ENCODE results near the gene PDE7B.
"Not testable (repeated sequence)": the region's sequence is repeated elsewhere in the genome, so short reads cannot be mapped to it uniquely, and the experiment has no call there.

PDE7B gene

GRCh38 chr6:136094812-136095211, 243.3 kb downstream of the PDE7B start:
- H3K4me1 ChIP-seq (ENCODE audit: control insufficient read depth in 1 of 2, insufficient read depth in 2 of 2, low read length in 2 of 2): peaks cover 0 to 3% of the 10 kb centered on the region in 2 donors
- no peaks in the 10 kb centered on the region for H3K9me3 ChIP-seq (ENCODE audit: control insufficient read depth in 1 of 2, low read length in 2 of 2)
- no peak overlapping the region for H3K4me3 ChIP-seq (ENCODE audit: low read depth in 1 of 2, low read length in 2 of 2)
- H3K27me3 ChIP-seq (ENCODE audit: low read depth, low read length): no peaks in the 10 kb centered on the region
- H3K36me3 ChIP-seq (ENCODE audit: control insufficient read depth in 1 of 2, insufficient read depth in 2 of 2, low read length in 2 of 2): no peaks in the 10 kb centered on the region
- no peak overlapping the region for H3K27ac ChIP-seq (ENCODE audit: low read length)

GRCh38 chr6:136095986-136096385, 244.5 kb downstream of the PDE7B start:
- Histone ChIP-seq H3K4me1 (ENCODE audit: control insufficient read depth in 1 of 2, insufficient read depth in 2 of 2, low read length in 2 of 2) (peaks cover 0 to 3% of the 10 kb centered on the region in 2 donors), H3K36me3 (ENCODE audit: control insufficient read depth in 1 of 2, insufficient read depth in 2 of 2, low read length in 2 of 2) (no peaks in the 10 kb centered on the region), H3K4me3 (ENCODE audit: low read depth in 1 of 2, low read length in 2 of 2) (no peak overlapping the region), H3K27ac (ENCODE audit: low read length) (no peak overlapping the region), H3K9me3 (ENCODE audit: control insufficient read depth in 1 of 2, low read length in 2 of 2) (no peaks in the 10 kb centered on the region), H3K27me3 (ENCODE audit: low read depth, low read length) (no peaks in the 10 kb centered on the region)

GRCh38 chr6:136102991-136103688, 251.6 kb downstream of the PDE7B start:
- Histone ChIP-seq H3K4me1 (ENCODE audit: control insufficient read depth in 1 of 2, insufficient read depth in 2 of 2, low read length in 2 of 2) (peaks cover 4 to 29% of the 10 kb centered on the region in 2 donors), H3K27me3 (ENCODE audit: low read depth, low read length) (no peaks in the 10 kb centered on the region), H3K27ac (ENCODE audit: low read length) (peak overlapping the region; percentile 68), H3K36me3 (ENCODE audit: control insufficient read depth in 1 of 2, insufficient read depth in 2 of 2, low read length in 2 of 2) (no peaks in the 10 kb centered on the region), H3K4me3 (ENCODE audit: low read depth in 1 of 2, low read length in 2 of 2) (peak overlapping the region in 1 of 2 donors; percentile 24), H3K9me3 (ENCODE audit: control insufficient read depth in 1 of 2, low read length in 2 of 2) (no peaks in the 10 kb centered on the region)

GRCh38 chr6:136103763-136104311, 252.3 kb downstream of the PDE7B start:
- Histone ChIP-seq H3K36me3 (ENCODE audit: control insufficient read depth in 1 of 2, insufficient read depth in 2 of 2, low read length in 2 of 2) (no peaks in the 10 kb centered on the region), H3K4me1 (ENCODE audit: control insufficient read depth in 1 of 2, insufficient read depth in 2 of 2, low read length in 2 of 2) (peaks cover 4 to 29% of the 10 kb centered on the region in 2 donors), H3K9me3 (ENCODE audit: control insufficient read depth in 1 of 2, low read length in 2 of 2) (no peaks in the 10 kb centered on the region), H3K4me3 (ENCODE audit: low read depth in 1 of 2, low read length in 2 of 2) (peak overlapping the region in 1 of 2 donors; percentile 24), H3K27ac (ENCODE audit: low read length) (peak overlapping the region; percentile 68), H3K27me3 (ENCODE audit: low read depth, low read length) (no peaks in the 10 kb centered on the region)

GRCh38 chr6:136104556-136104955, 253.1 kb downstream of the PDE7B start:
- Histone ChIP-seq H3K27ac (ENCODE audit: low read length) (peak overlapping the region; percentile 68), H3K9me3 (ENCODE audit: control insufficient read depth in 1 of 2, low read length in 2 of 2) (no peaks in the 10 kb centered on the region), H3K4me3 (ENCODE audit: low read depth in 1 of 2, low read length in 2 of 2) (no peak overlapping the region), H3K4me1 (ENCODE audit: control insufficient read depth in 1 of 2, insufficient read depth in 2 of 2, low read length in 2 of 2) (peaks cover 4 to 29% of the 10 kb centered on the region in 2 donors), H3K36me3 (ENCODE audit: control insufficient read depth in 1 of 2, insufficient read depth in 2 of 2, low read length in 2 of 2) (no peaks in the 10 kb centered on the region), H3K27me3 (ENCODE audit: low read depth, low read length) (no peaks in the 10 kb centered on the region)

GRCh38 chr6:136105797-136106196, 254.3 kb downstream of the PDE7B start:
- not testable (repeated sequence) for H3K27me3 ChIP-seq (ENCODE audit: low read depth, low read length); H3K4me3 ChIP-seq (ENCODE audit: low read depth in 1 of 2, low read length in 2 of 2); H3K36me3 ChIP-seq (ENCODE audit: control insufficient read depth in 1 of 2, insufficient read depth in 2 of 2, low read length in 2 of 2); H3K27ac ChIP-seq (ENCODE audit: low read length); H3K9me3 ChIP-seq (ENCODE audit: control insufficient read depth in 1 of 2, low read length in 2 of 2)
- peaks cover 4 to 29% of the 10 kb centered on the region in 2 donors for H3K4me1 ChIP-seq (ENCODE audit: control insufficient read depth in 1 of 2, insufficient read depth in 2 of 2, low read length in 2 of 2)

GRCh38 chr6:136108361-136108945, 257.0 kb downstream of the PDE7B start:
- Histone ChIP-seq H3K9me3 (ENCODE audit: control insufficient read depth in 1 of 2, low read length in 2 of 2) (no peaks in the 10 kb centered on the region), H3K27ac (ENCODE audit: low read length) (no peak overlapping the region), H3K4me1 (ENCODE audit: control insufficient read depth in 1 of 2, insufficient read depth in 2 of 2, low read length in 2 of 2) (peaks cover 6 to 15% of the 10 kb centered on the region in 2 donors), H3K4me3 (ENCODE audit: low read depth in 1 of 2, low read length in 2 of 2) (no peak overlapping the region), H3K36me3 (ENCODE audit: control insufficient read depth in 1 of 2, insufficient read depth in 2 of 2, low read length in 2 of 2) (no peaks in the 10 kb centered on the region), H3K27me3 (ENCODE audit: low read depth, low read length) (no peaks in the 10 kb centered on the region)

GRCh38 chr6:136111831-136112230, 260.3 kb downstream of the PDE7B start:
- no peak overlapping the region for H3K4me3 ChIP-seq (ENCODE audit: low read depth in 1 of 2, low read length in 2 of 2)
- no peaks in the 10 kb centered on the region for H3K36me3 ChIP-seq (ENCODE audit: control insufficient read depth in 1 of 2, insufficient read depth in 2 of 2, low read length in 2 of 2)
- H3K4me1 ChIP-seq (ENCODE audit: control insufficient read depth in 1 of 2, insufficient read depth in 2 of 2, low read length in 2 of 2): peaks cover 5 to 6% of the 10 kb centered on the region in 2 donors
- no peaks in the 10 kb centered on the region for H3K9me3 ChIP-seq (ENCODE audit: control insufficient read depth in 1 of 2, low read length in 2 of 2)
- H3K27me3 ChIP-seq (ENCODE audit: low read depth, low read length): no peaks in the 10 kb centered on the region
- no peak overlapping the region for H3K27ac ChIP-seq (ENCODE audit: low read length)

- Histone ChIP-seq H3K27ac (ENCODE audit: low read length) (no peak overlapping the region), H3K36me3 (ENCODE audit: control insufficient read depth in 1 of 2, insufficient read depth in 2 of 2, low read length in 2 of 2) (no peaks in the 10 kb centered on the region), H3K27me3 (ENCODE audit: low read depth, low read length) (no peaks in the 10 kb centered on the region), H3K4me3 (ENCODE audit: low read depth in 1 of 2, low read length in 2 of 2) (no peak overlapping the region), H3K4me1 (ENCODE audit: control insufficient read depth in 1 of 2, insufficient read depth in 2 of 2, low read length in 2 of 2) (peaks cover 5 to 6% of the 10 kb centered on the region in 2 donors), H3K9me3 (ENCODE audit: control insufficient read depth in 1 of 2, low read length in 2 of 2) (no peaks in the 10 kb centered on the region)
Measured at GRCh38 chr6:136112262-136112661, 260.8 kb downstream of the PDE7B start.

- Histone ChIP-seq H3K27me3 (ENCODE audit: low read depth, low read length) (no peaks in the 10 kb centered on the region), H3K4me1 (ENCODE audit: control insufficient read depth in 1 of 2, insufficient read depth in 2 of 2, low read length in 2 of 2) (peaks cover 5 to 6% of the 10 kb centered on the region in 2 donors), H3K27ac (ENCODE audit: low read length) (peak overlapping the region; percentile 24), H3K4me3 (ENCODE audit: low read depth in 1 of 2, low read length in 2 of 2) (no peak overlapping the region), H3K36me3 (ENCODE audit: control insufficient read depth in 1 of 2, insufficient read depth in 2 of 2, low read length in 2 of 2) (no peaks in the 10 kb centered on the region), H3K9me3 (ENCODE audit: control insufficient read depth in 1 of 2, low read length in 2 of 2) (no peaks in the 10 kb centered on the region)
Measured at GRCh38 chr6:136113736-136114173, 262.3 kb downstream of the PDE7B start.

GRCh38 chr6:136114661-136115060, 263.2 kb downstream of the PDE7B start:
- H3K27me3 ChIP-seq (ENCODE audit: low read depth, low read length): no peaks in the 10 kb centered on the region
- H3K4me1 ChIP-seq (ENCODE audit: control insufficient read depth in 1 of 2, insufficient read depth in 2 of 2, low read length in 2 of 2): peaks cover 5 to 6% of the 10 kb centered on the region in 2 donors
- H3K36me3 ChIP-seq (ENCODE audit: control insufficient read depth in 1 of 2, insufficient read depth in 2 of 2, low read length in 2 of 2): no peaks in the 10 kb centered on the region
- H3K9me3 ChIP-seq (ENCODE audit: control insufficient read depth in 1 of 2, low read length in 2 of 2): no peaks in the 10 kb centered on the region
- no peak overlapping the region for H3K27ac ChIP-seq (ENCODE audit: low read length)
- H3K4me3 ChIP-seq (ENCODE audit: low read depth in 1 of 2, low read length in 2 of 2): no peak overlapping the region
